GM18870 (cell line): ENCODE data around the gene SLC38A8.

ENCODE experiments used
- ATAC-seq: cut with Tn5 transposase; IDR thresholded peaks from one replicate; pipeline ENCODE4 v1.9.1; 2021; ENCODE audit warnings: moderate library complexity; ENCODE audit not compliant: unreplicated experiment

Gene SLC38A8

GRCh38 chr16:84042308-84042878, at the start of gene SLC38A8:
SLC38A8 (minus strand) TSS chr16:84042795; CDS start chr16:84042157, 638 bp downstream.
- no peak for ATAC-seq

GRCh38 chr16:84091460-84091859, 48.9 kb upstream of the SLC38A8 start:
- ATAC-seq = no peak

GRCh38 chr16:84090211-84090610, 47.6 kb upstream of the SLC38A8 start:
- no peak for ATAC-seq

DNA sequence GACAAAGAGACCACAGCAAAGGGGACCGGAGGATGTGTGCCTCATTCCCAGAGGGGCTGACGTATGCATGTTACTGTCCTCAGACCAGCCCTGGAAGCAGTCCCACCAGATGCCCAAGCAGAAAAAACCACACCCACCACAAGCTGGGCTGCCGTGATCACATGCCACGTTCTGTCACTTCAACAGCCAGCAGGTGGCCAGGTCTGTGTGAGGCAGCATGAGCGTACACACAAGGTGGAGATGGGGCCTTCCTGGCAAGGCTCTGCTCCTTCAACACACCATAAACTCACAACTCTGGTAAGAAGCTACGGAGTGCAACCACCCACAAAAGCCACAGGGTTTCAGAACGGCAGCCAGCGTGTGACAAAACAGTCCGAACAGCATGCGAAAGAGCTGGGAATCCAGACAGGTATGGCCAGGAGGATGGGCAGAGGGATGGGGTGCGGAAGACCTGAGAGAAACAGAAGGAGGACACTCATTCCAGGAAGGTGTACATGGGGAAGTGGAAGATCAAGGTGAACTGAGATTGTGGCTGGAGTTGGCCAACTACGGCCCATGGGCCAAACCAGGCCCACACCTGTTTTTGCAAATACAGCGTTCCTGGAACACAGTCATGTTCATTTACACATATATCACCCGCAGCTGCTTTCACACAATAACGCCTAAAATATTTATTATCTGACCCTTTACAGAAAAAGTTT, 46.2 kb upstream of the SLC38A8 start:
- ATAC-seq = peak; percentile 72

GRCh38 chr16:84087466-84088151, 45.0 kb upstream of the SLC38A8 start:
- ATAC-seq = no peak

GRCh38 chr16:84087001-84087400, 44.4 kb upstream of the SLC38A8 start:
- no peak for ATAC-seq

DNA sequence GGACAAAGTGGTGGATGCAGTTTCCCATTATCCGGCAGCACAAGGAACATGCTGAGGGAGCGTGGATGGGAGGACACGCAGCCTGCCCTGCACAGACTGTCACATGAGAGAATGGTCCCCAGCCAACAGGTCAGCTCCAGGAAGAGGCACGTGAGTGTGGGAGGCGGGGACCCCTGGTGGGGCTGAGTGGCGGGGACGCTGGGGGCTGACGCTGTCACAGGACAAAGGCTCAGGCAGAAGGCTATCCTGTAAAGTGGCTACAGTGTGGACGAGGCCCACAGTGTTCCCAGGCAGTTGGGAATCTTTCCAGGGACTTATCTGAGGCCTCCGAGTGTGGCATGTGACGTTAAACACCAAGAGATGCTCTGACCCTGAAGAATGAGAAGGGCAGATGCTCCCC, 43.7 kb upstream of the SLC38A8 start:
- no peak for ATAC-seq

DNA sequence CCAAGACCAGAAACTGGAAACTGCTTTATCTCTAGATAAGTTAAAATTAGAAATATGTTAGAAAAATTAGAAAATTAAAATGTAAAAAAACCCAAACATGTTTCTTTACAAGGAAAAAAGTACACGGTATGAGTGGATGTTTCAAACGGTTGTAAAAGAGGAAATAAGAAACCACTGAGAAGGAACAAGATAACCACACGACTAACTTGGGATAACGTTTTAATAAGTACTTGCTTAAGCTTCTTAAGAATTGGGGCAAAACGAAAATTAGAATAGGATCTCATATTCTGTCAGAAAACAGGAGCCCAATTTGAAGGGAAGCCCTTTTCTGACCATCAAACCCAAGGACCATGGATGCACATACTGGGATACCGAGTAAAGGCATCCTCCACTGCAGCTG, 43.2 kb upstream of the SLC38A8 start:
- ATAC-seq = no peak

- ATAC-seq = no peak
These were observed 42.7 kb upstream of the SLC38A8 start for GRCh38 chr16:84085271-84085667.

- no peak for ATAC-seq
These were observed 42.1 kb upstream of the SLC38A8 start for GRCh38 chr16:84084570-84085270.

- no peak for ATAC-seq
These were observed 40.4 kb upstream of the SLC38A8 start for GRCh38 chr16:84082835-84083569.

GRCh38 chr16:84082110-84082509, 39.5 kb upstream of the SLC38A8 start:
- no peak for ATAC-seq

DNA sequence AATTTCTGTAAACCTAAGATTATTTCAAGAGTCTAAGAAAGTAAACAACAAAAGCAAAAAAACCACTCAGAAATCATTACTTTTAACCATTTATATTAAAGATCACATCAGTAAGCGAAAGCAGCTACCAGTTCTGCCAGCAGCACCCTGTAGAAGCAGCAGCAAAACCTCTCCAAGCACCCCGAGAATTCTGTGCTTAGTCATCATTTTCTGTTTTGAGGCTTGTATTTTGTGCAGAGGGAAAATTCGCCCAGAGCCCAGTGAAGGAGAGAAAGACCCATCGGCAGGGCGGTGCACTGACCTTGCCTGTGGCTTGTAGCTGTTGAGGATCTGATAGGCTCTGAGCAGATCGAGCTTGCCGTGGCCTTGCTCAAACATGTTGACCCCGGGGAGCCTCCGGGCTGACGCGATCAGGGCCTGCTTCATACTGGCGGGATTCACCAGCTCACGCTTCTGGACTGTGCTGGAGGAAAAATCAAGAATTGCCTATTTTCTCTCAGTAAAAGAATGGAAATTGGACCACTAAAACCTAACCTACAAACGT, 38.9 kb upstream of the SLC38A8 start:
- no peak for ATAC-seq

DNA sequence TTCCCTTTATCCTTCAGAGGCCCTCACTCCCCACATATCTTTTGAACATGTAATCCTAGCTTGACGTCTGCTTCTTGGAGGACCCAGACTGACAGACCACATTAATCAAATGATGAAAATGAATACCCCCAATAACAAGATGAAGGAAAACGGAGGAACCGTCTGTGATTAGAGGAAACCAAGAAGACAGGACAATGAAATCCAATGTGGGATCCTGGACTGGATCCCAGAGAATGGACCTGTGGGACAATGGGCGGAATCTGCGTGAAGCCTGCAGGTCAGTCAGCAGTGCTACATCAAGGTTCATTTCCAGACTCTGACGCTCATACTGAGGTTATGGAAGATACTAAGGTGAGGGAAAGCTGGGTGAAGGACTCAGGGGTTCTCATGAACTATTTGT, 38.2 kb upstream of the SLC38A8 start:
- no peak for ATAC-seq

DNA sequence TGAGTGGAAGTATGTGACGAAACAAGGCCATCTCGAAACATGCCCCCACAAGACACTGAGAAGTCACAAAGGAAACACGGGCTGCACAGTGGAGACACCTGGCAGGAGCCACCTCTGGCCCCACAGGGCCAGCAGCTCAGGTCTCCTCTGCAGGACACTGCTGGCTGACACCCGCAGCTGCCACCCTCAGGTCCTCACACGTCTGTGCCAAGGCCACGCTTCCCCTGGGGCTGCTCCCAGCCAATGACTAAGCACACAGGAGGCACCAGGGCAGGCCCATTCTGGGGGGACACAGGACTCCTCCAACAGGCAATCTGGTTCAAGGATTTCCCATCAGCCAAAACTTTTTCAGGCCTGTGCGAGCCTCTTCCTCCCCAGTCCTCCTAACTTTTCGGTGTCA, 37.8 kb upstream of the SLC38A8 start:
- no peak for ATAC-seq

DNA sequence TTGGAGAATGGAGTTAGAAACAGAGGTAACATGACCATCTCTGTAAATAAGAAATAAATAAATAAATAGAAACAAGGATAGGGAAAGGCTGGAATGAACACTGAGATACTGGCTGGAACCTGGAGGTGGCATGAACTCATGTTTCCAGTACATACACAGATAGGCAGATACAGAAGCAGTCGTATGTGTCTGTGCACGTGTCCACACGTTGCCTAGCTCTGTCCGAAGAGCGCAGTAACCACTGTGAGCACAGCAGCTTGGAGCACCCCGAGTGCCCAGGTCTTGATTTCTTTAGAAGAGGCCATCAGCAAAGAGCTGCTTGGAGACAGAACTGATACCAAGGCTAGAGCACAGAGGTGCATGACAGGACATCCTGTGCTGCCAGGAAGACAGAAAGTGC, 37.1 kb upstream of the SLC38A8 start:
- no peak for ATAC-seq

DNA sequence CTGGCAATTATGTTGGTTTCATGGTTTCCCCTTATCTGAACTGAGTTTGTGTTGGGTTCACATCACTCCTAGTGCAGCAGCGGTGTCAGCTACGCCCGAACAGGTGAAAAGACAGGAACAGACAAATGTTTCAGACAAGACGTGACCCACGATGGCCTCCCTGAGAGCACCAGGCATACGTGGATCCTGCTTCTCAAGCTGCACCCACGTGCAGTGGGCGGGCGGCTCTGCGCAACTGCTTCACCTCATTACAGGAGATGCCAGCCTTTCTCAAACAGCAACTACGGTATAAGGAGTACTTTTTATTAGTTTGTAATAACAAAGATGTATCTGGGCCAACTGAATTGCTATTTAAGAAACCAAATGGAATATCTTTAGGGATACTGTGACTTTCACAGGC, 32.8 kb upstream of the SLC38A8 start:
- ATAC-seq = no peak

DNA sequence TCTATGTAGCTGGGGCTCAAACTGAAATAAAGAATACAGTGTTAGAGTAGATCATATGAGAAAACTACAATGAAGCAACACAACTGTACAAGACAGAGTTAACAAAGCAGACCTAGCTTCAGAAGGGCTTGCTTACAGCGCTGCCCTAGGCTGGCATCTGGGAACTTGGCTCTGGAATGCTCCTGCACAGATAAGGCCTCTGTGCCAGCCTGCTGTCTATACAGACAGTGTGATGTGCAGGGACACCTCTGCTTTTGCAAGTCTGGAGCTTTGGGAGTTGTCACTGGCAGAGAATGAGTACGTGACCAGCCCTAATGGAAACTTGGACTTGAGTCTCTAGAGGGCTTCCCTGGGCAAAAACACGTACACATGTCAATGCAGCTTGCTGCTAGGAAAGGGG, 32.1 kb upstream of the SLC38A8 start:
- no peak for ATAC-seq

DNA sequence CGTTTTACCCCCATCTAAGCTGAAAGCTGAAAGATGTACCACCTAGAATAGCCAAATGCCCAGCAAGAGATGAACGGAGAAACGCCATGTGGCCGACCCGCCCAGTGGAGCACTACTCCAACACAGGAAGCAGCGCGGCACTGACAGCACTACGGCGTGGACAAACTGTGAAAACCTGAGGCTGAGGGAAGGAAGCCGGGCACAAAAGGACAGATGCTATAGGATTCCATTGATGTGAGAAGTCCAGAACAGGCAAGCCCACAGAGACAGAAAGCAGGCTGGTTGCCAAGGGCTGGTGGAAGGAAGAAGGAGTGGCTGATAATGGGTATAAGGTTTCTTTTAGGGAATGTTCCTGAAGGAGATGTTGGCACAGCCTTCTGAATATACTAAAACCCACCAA, 29.4 kb upstream of the SLC38A8 start:
- ATAC-seq = no peak

GRCh38 chr16:84071121-84071520, 28.5 kb upstream of the SLC38A8 start:
- ATAC-seq = no peak

- no peak for ATAC-seq
These were observed 26.9 kb upstream of the SLC38A8 start for GRCh38 chr16:84069540-84069939.
